Measurements from ENCODE around the gene NPTXR. TPM values are rescaled to one million over a fixed set of nuclear protein-coding genes. Genes with fewer than 3 reads are reported as not detected.
"Not testable (repeated sequence)": the region's sequence is repeated elsewhere in the genome, so short reads cannot be mapped to it uniquely, and the experiment has no call there.

Gene NPTXR
- total RNA-seq, 1 donor from 2014 or later, result 9.3 TPM

- H3K4me1 Mint-ChIP-seq, result no peaks in the 10 kb centered on the region
Measured at GRCh38 chr22:38811241-38811640, 32.6 kb downstream of the NPTXR start.

DNA sequence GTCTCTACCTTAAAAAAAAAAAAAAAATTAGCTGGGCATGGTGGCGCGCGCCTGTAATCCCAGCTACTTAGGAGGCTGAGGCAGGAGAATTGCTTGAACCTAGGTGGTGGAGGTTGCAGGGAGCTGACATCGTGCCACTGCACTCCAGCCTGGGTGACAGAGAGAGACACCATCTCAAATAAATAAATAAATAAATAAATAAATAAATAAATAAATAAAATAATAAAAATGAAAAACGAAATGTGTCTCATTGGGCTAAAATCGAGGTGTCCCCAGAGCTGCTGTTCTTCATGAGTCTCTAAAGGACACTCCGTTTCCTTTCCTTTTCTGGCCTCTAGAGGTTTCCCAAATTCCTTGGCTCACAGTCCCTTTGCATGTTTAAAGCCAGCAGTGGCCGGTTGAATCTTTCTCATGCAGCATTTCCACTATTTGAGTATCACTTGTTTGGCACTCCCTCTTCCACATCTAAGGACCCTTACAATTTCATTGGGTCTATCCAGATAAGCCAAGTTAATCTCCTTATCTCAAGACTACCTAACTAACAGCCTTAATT, 38.7 kb downstream of the NPTXR start:
- H3K4me1 Mint-ChIP-seq, result not testable (repeated sequence)

More at GRCh38 chr22:38811241-38811640, 32.6 kb downstream of the NPTXR start:
- TF ChIP-seq CTCF (conservative IDR thresholded peaks at IDR 0.05), result no peak
- DNase-seq (ENCODE audit: low read depth, low spot score), result no peak
- peaks cover 38% of the 10 kb centered on the region for H3K27me3 Mint-ChIP-seq (ENCODE audit: low read depth)
- H3K4me3 Mint-ChIP-seq, result no peak overlapping the region
- H3K36me3 Mint-ChIP-seq (ENCODE audit: low read depth), result peaks cover 3% of the 10 kb centered on the region
- H3K9me3 Mint-ChIP-seq, result peaks cover 6% of the 10 kb centered on the region
- no peak overlapping the region for H3K27ac Mint-ChIP-seq (ENCODE audit: unreplicated experiment)

GRCh38 chr22:38802671-38803121, 41.1 kb downstream of the NPTXR start:
- DNase-seq (ENCODE audit: low read depth, low spot score), result no peak
- TF ChIP-seq CTCF (conservative IDR thresholded peaks at IDR 0.05), result no peak
- no peaks in the 10 kb centered on the region for H3K4me1 Mint-ChIP-seq
- H3K9me3 Mint-ChIP-seq, result peaks cover 3% of the 10 kb centered on the region
- no peak overlapping the region for H3K4me3 Mint-ChIP-seq
- no peak overlapping the region for H3K27ac Mint-ChIP-seq (ENCODE audit: unreplicated experiment)
- H3K27me3 Mint-ChIP-seq (ENCODE audit: low read depth), result peaks cover 71% of the 10 kb centered on the region
- H3K36me3 Mint-ChIP-seq (ENCODE audit: low read depth), result no peaks in the 10 kb centered on the region

More for the DNA sequence above, 38.7 kb downstream of the NPTXR start:
- H3K4me3 Mint-ChIP-seq; H3K9me3 Mint-ChIP-seq; DNase-seq (ENCODE audit: low read depth, low spot score); H3K36me3 Mint-ChIP-seq (ENCODE audit: low read depth); H3K27ac Mint-ChIP-seq (ENCODE audit: unreplicated experiment): not testable (repeated sequence)
- H3K27me3 Mint-ChIP-seq (ENCODE audit: low read depth), result peaks cover 55% of the 10 kb centered on the region

DNA sequence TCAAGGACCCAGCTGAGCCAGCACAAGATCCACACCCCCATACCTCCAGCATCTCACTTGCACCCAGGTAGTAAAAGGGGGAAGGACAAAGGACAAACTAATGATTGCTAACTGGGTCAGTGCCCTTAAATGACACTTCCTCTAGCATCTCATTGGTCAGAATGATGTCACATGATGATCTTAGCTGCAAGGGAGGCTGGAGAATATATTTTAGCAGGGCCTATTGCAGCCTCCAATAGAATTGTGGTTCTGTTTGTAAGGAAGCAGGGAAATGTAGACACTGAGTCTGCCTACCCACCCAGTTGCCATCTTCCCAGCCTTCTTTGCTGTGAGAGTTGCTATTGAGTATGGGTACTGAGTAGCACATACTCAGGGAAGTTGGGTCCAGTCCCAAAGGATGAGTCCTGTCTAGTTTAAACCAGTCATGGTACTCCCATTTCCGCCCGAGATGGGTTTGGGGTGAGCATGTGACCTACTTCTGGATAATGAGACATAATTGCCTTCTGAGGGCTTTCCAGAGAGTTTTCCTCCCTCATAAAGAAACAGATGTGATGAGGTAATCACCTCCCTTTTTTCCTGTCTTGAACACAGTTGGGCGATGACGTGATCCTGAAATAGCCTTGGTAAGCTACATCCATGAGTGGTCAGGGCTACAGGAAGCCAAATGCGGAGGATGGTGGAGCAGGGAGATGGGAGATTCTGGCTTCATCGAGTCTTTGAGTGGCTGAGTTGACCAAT, 44.4 kb downstream of the NPTXR start:
- H3K36me3 Mint-ChIP-seq (ENCODE audit: low read depth), result no peaks in the 10 kb centered on the region
- peaks cover under 1% of the 10 kb centered on the region for H3K4me1 Mint-ChIP-seq
- H3K4me3 Mint-ChIP-seq, result no peak overlapping the region
- no peak for DNase-seq (ENCODE audit: low read depth, low spot score)
- no peak overlapping the region for H3K27ac Mint-ChIP-seq (ENCODE audit: unreplicated experiment)
- TF ChIP-seq CTCF (conservative IDR thresholded peaks at IDR 0.05), result no peak
- H3K9me3 Mint-ChIP-seq, result peaks cover 3% of the 10 kb centered on the region
- H3K27me3 Mint-ChIP-seq (ENCODE audit: low read depth), result peaks cover 91% of the 10 kb centered on the region

GRCh38 chr22:38798496-38798895, 45.3 kb downstream of the NPTXR start:
- Mint-ChIP-seq H3K4me3 (no peak overlapping the region), H3K27ac (ENCODE audit: unreplicated experiment) (no peak overlapping the region), H3K4me1 (peaks cover 6% of the 10 kb centered on the region), H3K36me3 (ENCODE audit: low read depth) (no peaks in the 10 kb centered on the region), H3K9me3 (peaks cover 3% of the 10 kb centered on the region), H3K27me3 (ENCODE audit: low read depth) (peaks cover 85% of the 10 kb centered on the region)
- no peak for DNase-seq (ENCODE audit: low read depth, low spot score)
- TF ChIP-seq CTCF (conservative IDR thresholded peaks at IDR 0.05), result no peak
